ENCODE results near the gene SCUBE1. TPM values are rescaled to one million over a fixed set of nuclear protein-coding genes. Genes with fewer than 3 reads are reported as not detected.

SCUBE1 gene
- total and polyA plus RNA-seq, 10 of the 15 experiments (the other 5 are each of a cell fraction or from before 2014, with no cell fraction given) = not detected

DNA sequence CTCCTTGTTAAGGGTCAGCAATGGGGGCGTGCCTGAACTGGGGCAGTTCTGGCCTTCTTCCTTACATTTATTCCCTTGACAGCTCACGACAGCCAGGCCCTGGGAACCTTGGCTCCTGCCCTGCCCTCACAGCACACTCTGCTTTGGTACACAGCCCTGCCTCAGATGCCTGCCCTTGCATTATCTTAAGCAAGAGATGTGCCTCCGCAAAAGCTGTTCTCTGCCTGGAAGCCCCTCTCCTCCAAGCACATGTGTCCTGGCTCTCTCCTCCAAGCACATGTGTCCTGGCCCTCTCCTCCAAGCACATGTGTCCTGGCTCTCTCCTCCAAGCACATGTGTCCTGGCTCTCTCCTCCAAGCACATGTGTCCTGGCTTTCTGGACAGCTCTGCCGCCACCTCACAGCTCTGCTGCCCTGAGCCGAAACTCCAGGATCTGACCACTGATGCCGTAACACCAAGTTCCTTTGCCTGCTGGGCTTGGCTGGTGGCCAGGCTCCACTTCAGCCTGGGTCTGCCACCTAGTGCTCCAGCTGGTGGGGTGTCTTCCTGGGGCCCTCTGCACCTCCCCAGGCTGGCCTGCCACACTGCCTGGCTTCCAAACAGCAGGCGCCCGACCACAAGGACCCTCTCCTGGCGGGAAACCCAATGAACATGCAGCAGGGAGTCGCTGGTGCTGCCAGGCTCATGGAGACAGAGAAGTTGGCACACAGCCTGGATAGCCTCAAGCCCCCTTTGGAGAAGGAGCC lies 53.0 kb downstream of the SCUBE1 start (continued):
- TF ChIP-seq, protein P1, sequence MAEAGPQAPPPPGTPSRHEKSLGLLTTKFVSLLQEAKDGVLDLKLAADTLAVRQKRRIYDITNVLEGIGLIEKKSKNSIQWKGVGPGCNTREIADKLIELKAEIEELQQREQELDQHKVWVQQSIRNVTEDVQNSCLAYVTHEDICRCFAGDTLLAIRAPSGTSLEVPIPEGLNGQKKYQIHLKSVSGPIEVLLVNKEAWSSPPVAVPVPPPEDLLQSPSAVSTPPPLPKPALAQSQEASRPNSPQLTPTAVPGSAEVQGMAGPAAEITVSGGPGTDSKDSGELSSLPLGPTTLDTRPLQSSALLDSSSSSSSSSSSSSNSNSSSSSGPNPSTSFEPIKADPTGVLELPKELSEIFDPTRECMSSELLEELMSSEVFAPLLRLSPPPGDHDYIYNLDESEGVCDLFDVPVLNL (IDR thresholded peaks at IDR 0.05; ENCODE audit: low read depth, low read length) = no peak

DNA sequence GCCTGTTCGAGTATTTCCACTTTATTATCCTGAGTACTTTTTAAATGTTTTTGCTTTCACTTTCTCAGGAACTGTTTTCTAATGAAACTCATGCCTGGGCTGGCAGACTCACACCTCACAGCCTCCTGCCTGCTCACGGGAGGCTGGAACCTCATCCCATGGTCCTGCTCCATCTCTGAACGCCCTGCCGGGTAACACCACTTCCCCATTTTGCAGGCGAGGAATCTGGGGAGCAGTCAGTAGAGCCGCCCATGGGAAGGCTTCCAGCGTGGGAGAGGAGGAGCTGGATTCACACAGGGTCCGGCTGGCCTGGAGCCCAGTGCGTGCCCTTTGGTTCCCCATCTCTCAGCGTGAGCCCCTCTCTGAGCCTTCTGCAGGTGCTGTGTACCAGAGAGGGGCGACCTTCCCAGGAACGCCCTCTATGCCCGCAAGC lies 53.6 kb downstream of the SCUBE1 start:
- Histone ChIP-seq H3K4me1 (ENCODE audit: control insufficient read depth, insufficient read depth, low read length) (no peaks in the 10 kb centered on the region), H3K79me2 (ENCODE audit: control insufficient read depth, insufficient read depth, low read length) (no peaks in the 10 kb centered on the region), H3K36me3 (ENCODE audit: control insufficient read depth in 2 of 2, insufficient read depth in 2 of 2, low read length in 1 of 2) (no peaks in the 10 kb centered on the region), H3K9me3 (replicated peaks; ENCODE audit: control insufficient read depth, insufficient read depth, low read length) (no peaks in the 10 kb centered on the region), H2AFZ (ENCODE audit: control insufficient read depth, low read depth, low read length) (peak overlapping the region; percentile 38; the same call in 1 of the 2 replicates), H4K20me1 (ENCODE audit: control insufficient read depth, insufficient read depth) (no peaks in the 10 kb centered on the region), H3K9ac (ENCODE audit: control insufficient read depth, insufficient read depth, low read length) (no peak overlapping the region), H3K4me2 (ENCODE audit: control insufficient read depth, insufficient read depth) (peak overlapping the region; percentile 27; the same call in 1 of the 2 replicates), H3K27me3 (replicated peaks in 1 of 2; ENCODE audit: control insufficient read depth in 2 of 2, insufficient read depth in 2 of 2, low read length in 1 of 2) (peaks cover 2% of the 10 kb centered on the region in 2 experiments; a peak in 3 of 4 replicates), H3K4me3 (no peak overlapping the region), H3K27ac (ENCODE audit: control insufficient read depth, insufficient read depth) (no peak overlapping the region)
- CTCF ChIA-PET = no interaction called here
- RAD21 ChIA-PET (ENCODE audit: unreplicated experiment) = interaction anchor here (2.3 kb wide), 1 partner anchor 16 kb away, joined by 9 read pairs; no protein-coding TSS in a partner anchor
- in situ Hi-C loops (cut with MboI) = no loop called here
- 45% methylated on average over 13 of the region's 13 CpGs for WGBS (ENCODE audit: insufficient coverage, insufficient replicate concordance, low lambda C conversion rate, missing lambda C conversion rate)
- POLR2A ChIA-PET = no interaction called here
- ATAC-seq (peak; percentile 46), DNase-seq (ENCODE audit: low read depth, low spot score) (no peak), FAIRE-seq (no peak)
- TF ChIP-seq ZBED1 (IDR thresholded peaks at IDR 0.05; ENCODE audit: borderline replicate concordance) (no peak), SPI1 (IDR thresholded peaks at IDR 0.05; ENCODE audit: borderline replicate concordance, insufficient read depth, low read depth, low read length) (peak; percentile 48; the same call in 1 of the 2 replicates)
- intact Hi-C loops (cut with micrococcal nuclease; ENCODE audit: unreplicated experiment) = no loop called here
- BruUV-seq (replicated peaks) = no TSS peak
- SMC1A ChIA-PET (ENCODE audit: uncharacterized antibody, unreplicated experiment) = no interaction called here

All from GM12878 (cell line).